A204.1 (cell line): Measurements from ENCODE around the gene RARA.
"Not testable (repeated sequence)": the region's sequence is repeated elsewhere in the genome, so short reads cannot be mapped to it uniquely, and the experiment has no call there.

ENCODE experiments used
- FAIRE-seq: peaks from 2 replicates; lab custom pipeline; 2012; peaks lifted over from hg19 to GRCh38; lab: Jason Lieb, UNC

Gene RARA

DNA sequence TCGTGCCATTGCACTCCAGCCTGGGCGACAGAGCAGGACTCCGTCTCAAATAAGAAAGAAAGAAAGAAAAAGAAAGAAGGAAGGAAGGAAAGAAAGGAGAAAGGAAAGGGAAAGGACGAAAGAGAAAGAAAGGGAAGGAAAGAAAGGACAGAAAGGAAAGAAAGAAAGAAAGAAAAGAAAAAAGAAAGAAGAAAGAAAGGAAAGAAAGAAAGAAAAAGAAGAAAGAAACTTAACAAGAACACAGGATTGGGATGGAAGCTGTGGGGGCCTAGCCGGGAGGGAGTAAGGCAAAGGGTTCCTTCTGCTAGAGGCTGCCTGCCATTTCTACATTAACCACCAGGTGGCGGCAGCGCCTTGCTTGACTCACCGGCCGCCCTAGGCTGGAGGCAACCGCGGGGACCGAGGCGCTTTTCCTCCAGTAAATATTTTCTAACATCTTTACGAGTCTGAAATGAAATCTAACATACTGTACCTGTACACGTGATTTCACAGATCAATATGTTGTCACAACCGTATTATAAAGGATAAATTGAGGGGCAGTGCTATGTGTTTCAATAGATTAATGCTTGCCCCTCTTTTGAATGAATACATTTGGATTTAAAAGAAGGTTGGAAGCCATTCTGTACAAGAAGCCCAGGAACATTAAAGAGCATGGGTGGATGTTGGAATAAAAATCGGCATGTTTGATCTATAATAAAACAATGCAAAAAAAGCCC lies 49.5 kb downstream of the RARA start:
- FAIRE-seq = peak; percentile 94

DNA sequence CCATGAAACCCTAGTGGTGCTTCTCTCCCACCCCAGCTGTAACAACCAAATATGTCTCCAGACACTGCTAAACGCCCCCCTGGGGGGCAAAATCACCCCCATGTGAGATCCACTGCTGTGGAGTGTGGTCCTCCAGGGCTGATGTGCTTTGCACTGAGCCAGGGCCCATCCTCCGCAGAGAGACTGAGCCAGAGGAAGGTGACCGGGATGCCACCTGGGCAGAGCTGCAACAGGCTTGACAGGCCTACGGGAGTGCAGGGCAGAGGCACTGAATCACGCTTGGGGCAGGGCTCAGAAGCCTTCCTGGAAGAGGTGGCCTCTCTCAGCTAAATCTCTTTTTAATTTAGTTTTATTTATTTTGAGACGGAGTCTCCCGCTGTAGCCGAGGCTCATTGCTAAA lies 51.1 kb downstream of the RARA start:
- FAIRE-seq = no peak

DNA sequence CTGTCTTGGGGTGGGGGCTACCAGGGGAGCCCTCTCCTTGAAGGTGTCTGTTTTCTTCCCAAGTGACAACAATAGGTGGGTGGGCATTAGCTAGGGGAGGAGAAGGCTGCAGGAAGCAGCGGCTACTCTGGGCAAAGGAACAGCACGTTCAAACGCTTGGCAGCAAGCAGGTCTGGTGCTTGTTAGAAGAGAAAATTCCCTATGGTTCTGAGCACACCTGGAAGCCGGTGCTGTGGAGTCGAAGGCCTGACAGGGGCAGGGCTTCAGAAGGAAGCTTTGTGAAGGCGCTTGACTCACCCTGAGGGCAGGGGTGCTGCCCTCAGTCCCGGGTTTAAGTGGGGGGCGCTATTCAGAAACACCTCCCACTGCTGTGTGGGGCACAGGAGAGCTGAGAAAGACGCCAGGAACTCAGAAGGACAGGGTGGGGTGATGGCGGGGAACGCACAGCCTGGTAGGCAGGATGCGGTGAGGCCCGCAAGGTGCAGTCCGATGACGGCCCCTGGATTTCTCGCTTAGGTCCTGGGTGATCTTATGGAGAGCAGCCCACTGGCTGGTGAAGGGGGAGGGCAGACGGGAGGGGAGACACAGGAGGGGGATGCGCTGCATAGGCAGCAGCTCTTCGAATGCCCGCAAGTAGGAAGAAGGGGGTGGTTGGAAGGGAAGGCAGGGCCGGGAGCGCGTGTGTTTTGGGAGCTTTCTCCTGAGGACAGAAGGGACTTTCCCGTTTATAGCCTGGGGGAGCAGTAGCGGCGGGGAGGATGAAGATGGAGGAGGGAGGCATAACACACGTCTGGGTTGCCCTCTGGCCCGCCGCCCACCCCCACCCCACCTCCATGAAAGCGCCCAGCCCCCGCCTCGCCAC lies 52.3 kb downstream of the RARA start:
- FAIRE-seq = no peak

DNA sequence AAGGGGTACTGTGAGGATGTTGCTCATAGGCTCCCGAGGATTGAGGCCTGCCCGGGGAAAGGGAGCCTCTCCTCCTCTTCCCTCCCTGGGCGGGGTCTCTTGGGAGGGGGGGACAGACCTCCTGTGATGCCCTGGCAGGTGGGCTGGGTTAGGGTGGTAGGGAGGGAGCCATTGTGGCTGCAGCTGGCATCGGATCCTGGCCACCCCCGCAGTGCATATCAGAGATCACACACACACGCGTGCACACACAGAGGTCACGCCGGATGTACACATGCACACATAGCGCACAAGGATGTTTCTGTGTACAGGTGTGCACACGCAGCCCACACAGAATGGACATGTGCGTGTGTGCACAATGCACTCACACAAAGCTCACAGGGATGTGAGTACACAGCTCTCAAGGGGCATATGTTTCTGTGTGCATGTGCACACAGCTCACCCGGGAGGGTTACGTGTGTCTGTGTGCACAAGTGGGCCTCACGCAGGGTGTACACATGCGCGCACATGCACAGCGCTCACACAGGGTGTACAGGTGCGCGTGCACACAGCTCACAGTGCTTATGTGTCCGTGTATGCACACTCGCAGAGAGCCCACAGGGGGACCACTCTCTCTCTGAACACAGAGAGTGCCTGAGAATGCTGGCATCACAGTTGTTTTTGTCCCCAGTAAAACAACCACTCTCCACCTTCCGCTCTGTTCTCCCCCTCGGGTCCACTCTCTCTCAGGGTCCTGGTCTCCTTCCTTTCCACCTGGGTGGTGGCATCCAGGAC lies 53.1 kb downstream of the RARA start:
- FAIRE-seq = no peak

DNA sequence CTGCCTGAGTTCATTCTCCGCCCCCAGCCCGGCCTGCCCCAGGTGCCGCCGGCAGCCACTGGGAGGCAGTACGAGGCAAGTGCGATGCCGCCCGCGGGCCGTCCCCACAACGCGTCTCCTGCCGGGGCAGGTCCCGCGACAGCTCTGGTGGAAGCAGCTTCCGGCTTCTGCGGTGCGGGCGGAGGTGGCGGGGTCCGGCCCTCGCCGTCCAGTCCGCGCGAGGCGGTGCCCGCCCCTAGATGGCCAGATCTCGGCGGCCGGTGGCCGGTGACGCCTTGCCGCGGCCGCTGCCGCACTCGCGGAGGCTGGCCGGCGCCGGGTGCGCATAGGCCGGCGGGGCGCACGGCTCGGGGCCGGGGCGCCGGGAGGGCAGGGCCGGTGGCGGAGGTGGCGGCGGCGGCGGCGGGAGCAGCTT lies 53.7 kb downstream of the RARA start:
- no peak for FAIRE-seq

DNA sequence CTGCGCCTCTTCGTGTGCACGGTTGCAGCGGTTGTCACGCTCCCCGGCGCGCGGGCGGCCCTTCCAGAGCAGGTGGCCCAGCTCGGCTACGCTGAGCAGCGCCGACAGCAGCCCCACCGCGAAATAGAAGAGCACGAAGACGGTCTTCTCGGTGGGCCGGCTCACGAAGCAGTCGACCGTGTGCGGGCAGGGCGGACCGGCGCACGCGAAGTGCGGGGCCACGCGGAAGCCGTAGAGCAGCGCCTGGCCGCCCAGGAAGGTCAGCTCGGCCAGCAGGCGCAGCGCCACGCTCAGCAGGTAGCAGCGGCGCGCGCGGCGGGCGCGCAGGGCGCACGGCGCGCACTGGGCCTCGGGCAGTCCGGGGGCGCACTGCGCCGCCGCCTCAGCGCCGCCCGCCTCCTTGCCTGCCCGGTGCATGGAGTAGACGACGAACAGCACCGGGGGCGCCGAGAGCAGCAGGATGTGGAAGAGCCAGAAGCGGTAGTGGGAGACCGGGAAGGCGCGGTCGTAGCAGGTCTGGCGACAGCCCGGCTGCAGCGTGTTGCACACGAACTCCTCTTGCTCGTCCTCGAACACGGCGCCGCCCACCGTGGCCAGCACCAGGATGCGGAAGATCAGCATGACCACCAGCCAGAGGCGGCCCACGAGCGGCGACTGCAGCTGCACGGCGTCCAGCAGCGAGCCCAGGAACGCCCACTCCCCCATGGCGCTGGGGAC lies 54.3 kb downstream of the RARA start:
- no peak for FAIRE-seq

DNA sequence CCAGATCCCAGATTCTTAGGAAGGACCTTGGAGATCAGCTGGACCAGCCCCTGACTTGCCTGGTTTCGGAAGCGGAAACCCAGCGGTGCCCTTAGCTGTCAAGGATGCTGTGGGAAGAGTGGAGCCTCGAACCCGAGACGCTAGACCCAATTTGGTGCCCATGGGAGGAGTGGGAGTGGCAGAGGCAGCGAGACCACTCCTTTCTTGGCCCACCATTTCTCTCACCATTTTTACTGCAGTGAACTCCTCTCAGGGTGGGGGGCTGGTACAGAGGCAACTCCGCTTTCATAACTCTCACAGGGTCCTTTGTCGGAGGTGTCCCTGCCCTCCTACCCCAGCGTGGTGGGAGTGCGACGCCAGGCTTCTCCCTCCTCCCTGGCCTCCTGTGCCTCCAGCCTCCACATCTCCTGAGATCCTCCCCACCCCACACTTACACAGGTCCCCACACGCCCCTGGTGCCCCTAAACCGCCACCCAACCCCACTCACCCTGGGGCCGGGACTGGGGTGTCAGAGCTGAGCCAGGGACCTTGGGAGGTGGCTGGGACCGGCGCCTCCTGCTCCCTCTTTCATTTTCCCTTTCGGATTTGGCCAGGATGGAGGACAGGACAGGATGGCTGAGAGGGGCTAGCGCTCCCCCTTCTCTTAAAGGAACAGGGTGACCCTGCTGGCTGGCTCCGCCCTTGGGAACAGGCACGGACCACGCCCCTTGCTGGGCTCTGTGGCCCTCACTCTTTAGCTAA lies 55.3 kb downstream of the RARA start, which contains the start of gene GJD3:
Gene GJD3, minus strand, starts transcription at position 617 of the 741 bp plus-strand sequence. CDS start 922 bp downstream, outside the sequence.
- FAIRE-seq = no peak

DNA sequence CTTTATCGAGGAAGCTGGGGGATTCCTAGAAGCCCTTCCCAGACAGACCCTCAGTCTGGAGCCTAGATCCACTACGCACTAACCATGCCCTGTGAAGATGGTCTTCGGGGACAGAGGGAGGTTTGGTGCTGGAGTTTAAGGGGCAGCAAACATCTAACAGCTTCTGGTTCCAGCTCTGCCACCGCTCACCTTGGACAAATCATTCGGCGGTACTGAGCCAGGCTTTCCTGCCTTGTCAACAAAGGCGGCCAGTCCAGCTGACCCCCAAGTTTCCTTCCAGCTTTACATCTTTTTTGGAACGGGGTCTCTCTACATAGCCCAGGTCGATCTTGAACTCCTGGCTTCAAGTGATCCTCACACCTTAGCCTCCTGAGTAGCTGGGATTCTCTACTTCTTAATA lies 55.9 kb downstream of the RARA start:
- no peak for FAIRE-seq

DNA sequence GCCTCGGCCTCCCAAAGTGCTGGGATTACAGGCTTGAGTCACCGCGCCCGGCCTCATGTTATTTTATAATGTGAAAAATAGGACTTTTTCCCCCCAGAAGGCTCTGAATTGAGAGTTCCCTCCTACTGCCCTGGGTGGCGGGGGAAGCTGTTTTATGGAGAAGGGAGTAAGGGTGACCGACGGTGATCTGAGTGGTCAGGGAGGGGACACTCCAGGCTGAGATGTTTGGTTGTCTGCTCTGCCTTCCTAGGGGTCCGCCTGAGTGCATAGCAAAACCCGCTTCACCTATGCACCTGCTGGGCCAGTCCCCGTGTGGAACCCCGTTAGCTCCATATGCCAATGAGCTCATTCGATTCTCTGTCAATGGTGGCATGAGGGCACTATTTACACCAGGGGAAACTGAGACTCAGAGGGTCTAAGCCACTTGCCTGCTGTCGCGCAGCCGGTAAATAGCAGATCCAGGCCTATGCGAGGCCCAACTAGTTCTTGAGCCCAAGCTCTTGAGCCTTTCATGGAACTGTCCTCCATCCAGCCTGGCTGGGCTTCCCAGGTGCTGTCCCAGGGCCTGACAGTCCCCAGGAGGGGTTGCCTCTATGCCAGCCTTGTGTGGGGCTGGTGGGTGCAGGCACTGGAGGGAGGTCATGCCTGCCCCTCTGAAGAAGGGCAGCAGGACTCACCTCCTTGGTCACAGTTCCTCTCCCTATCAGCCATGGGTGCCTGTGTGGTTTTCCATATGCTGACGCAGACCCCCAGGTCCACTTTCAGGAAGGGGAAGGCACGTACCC lies 57.3 kb downstream of the RARA start:
- no peak for FAIRE-seq

DNA sequence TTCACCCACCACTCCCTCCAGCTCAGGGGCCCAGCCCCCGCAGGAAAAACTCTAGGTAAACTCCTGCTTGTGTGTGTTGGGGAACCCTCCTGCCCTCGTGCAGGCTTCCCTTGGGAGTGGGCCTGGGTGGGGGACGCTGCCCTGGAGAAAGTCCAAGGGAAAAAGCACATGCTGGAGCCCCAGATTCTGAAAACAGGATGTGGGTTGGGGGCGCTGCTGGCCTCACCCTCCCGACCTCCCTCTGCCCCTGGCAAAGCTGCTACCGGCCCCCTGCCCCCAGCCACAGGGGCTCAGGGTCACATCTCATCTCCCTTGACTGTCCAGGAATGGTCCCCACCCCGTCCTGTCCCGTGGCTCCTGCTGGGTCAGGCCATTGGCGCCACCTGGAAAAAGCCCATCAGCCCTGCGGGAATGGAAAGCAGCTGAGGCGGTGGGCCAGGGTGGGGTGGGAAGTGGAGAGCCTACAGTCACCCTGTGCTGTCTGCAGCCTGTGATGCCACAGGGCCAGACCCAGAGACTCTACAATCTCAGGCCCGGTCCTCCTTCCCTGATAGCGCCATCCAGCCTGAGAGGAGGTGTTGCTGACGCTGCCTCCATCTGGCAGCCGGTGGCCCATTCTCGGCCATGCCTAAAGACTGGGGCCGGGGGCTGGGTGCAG lies 58.0 kb downstream of the RARA start:
- no peak for FAIRE-seq

DNA sequence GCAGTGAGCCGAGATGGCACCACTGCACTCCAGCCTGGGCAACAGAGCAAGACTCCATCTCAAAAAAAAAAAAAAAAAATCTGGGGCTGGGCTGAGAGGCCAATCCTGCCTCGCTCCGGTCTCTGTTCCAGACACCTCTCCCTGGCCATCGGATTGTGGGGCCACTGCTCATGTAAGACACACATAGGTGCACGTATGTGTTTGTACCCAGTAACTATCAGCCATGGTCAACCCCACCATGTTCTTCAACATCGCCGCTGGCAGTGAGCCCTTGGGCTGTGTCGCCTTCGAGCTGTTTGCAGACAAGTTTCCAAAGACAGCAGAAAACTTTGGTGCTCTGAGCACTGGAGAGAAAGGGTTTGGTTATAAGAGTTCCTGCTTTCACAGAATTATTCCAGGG lies 58.7 kb downstream of the RARA start:
- FAIRE-seq = not testable (repeated sequence)

DNA sequence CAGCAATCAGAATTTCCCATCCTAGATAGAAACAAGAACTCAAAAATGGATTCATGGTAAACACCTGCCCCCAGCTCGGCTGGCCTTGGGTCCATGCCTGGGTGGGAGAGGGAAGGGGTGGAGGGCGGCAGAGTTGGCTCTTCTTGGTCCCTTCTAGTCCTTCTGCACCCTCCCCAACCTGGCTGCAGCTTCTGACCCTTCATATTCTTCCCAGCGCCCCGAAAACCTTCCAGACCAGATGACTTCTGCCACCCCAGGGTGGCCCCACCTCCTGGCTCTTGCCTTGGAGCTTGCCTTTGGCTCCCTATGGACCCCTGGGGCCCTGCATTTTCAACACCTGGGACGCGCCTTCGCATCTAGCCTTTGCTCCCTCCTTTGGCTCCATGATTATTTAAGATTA lies 60.9 kb downstream of the RARA start:
- no peak for FAIRE-seq

DNA sequence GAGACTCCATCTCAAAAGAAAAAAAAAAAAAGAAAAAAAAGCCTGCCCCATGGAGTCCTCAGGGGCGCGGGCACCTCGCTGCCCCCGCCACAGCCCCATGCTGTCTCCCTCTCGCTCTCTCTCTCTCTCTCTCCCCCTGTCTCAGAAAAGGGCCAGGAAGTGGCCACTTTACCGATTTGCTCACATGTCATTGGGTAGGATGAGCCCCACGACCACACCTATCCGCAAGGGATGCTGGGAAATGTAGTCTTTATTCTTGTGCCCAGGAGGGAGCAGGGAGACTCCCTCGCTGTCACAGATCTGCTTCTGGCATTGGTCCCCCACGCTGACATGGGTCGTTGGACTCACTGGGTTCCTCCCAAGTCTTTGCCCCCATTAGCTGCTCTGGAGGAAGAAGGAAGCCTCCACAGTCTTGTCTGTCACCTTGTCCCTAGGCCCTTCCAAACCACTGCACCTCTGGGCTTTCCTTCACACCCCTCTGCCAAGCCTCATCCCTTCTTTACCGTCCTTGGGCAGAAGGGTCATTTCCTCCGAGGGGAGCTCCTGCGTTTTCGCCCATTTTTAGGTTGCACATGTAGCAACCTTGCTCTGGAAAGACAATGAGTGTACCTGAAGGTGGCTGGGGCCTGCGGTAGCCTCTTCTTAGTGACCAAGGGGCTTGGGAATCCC lies 62.4 kb downstream of the RARA start:
- no peak for FAIRE-seq

DNA sequence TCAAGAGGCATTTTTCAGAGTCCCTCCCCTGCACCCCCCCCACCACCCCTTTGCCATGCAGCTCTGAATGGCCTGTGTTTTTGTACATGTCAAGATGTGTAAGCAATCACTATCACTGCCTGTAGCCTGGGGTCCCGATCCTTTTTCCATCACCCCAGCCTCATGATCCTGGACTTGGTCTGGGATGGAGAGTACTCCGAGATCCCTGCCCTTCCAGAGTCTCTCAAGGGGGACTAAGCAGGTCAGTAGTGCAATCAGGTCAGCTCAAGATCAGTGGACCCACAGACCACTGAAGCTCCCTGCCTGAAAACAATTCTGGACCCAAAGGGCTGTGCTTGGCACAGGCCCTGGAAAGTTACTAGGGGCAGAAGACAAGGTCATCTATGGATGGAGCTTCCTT lies 63.1 kb downstream of the RARA start:
- no peak for FAIRE-seq

DNA sequence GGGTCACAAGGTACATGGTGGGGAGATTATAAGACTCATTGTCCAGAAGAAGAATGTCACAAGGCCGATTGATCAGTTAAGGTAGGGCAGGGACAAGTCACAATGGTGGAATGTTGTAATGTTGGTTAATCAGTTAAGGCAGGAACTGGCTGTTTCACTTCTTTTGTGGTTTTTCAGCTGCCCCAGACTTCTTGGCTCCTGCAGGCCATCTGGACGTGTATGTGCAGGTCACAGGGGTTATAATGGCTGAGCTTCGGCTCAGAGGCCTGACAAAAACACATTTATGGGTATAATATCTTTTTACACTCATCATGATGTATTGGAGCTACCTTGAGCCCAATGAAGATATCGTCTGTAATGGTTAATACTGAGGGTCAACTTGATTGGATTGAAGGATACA lies 63.7 kb downstream of the RARA start:
- FAIRE-seq = not testable (repeated sequence)

DNA sequence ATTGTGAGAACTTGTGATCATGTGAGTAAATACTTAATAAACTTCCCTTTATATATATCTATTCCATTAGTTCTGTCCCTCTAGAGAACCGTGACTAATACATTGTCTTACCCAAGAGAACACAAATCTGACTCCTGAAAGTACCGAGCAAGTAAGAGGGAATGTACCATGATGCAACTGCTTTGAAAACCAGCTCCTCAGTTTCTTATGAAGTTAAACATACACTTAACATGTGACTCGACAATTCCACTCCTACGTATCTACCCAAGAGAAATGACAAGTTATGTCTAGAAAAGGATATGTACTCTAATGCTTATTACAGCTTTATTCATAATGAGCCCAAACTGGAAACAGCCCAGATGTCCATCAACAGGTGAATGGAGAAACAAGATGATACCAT lies 64.3 kb downstream of the RARA start:
- no peak for FAIRE-seq

DNA sequence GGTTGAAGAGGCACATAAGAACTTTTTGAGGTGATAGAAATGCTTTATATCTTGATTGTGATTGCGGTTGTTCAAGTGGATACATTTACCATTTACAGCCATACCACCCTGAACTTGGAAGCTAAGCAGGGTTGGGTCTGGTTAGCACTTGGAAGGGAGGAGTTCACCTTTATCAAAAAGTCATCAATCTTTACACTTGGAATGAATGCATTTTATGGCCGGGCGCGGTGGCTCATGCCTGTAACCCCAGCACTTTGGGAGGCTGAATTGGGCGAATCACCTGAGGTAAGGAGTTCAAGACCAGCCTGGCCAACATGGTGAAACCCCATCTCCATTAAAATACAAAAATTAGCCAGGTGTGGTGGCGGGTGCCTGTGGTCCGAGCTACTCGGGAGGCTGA lies 65.0 kb downstream of the RARA start:
- FAIRE-seq = no peak

DNA sequence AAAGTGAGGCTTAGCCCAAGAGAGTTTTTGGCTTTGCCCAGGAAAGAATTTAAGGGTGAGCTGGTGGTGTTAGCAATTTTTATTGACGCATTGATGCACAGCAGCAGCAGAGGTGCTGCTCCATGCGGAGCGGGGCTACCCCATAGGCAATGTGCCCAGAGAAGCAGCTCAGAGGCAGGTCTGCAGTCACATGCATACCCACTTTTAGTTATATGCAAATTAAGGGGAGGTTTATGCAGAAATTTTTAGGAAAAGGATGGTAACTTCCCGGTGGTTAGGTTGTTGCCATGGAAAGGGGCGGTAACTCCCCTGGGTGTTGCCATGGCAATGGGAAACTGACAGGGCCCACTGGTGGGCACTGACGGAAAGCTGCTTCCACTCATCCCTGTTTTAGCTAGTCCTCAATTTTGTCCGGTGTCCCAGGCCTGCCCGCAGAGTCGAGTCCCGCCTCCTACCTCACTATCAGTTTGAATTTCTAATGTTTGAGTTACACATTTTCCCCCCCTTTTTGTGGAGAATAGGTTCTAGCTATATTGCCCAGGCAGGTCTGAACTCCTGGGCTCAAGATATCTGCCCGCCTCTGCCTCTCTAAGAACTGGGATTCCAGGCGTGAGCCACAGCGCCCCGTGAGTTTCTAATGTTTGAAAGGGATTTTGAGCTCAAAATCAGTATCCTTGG lies 66.0 kb downstream of the RARA start:
- FAIRE-seq = no peak

DNA sequence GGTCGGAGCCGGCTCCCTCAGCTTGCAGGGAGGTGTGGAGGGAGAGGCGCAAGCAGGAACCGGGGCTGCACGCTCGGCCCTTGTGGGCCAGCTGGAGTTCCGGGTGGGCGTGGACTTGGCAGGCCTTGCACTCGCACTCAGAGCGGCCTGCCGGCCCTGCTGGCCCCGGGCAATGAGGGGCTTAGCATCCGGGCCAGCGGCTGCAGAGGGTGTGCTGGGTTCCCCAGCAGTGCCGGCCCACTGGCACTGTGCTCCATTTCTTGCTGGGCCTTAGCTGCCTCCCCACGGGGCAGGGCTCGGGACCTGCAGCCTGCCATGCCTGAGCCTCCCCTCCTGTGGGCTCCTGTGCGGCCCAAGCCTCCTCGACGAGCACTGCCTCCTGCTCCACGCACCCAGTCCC lies 66.8 kb downstream of the RARA start:
- not testable (repeated sequence) for FAIRE-seq
